BE2C (cell line): ENCODE data around the gene IL20RA.

ENCODE experiments used
- DNase-seq: peaks from one replicate; pipeline ENCODE4 v3.0.0-alpha.2; 2020
- H3K27me3 ChIP-seq: fragments of 250-450 bp; sonication (Bioruptor Pico); 2 replicates; pipeline ENCODE4 v1.5.1; 2020; ENCODE audit warnings: mild to moderate bottlenecking
- H3K36me3 ChIP-seq: fragments of 250-450 bp; sonication (Bioruptor Pico); 2 replicates; pipeline ENCODE4 v1.5.1; 2020; ENCODE audit warnings: mild to moderate bottlenecking
- H3K4me1 ChIP-seq: fragments of 250-450 bp; sonication (Bioruptor Pico); 2 replicates; pipeline ENCODE4 v1.5.1; 2020
- H3K4me3 ChIP-seq: 2 replicates; pipeline ENCODE4 v1.5.1; 2011; ENCODE audit warnings: low read depth, low read length
- H3K9me3 ChIP-seq: fragments of 250-450 bp; sonication (Bioruptor Pico); 2 replicates; pipeline ENCODE4 v1.5.1; 2020
- TF ChIP-seq, protein P1 (sequence below): IDR thresholded peaks from 2 replicates; pipeline ENCODE4 v1.5.1; 2012; ENCODE audit warnings: mild to moderate bottlenecking, low read depth, low read length

The IL20RA gene

DNA sequence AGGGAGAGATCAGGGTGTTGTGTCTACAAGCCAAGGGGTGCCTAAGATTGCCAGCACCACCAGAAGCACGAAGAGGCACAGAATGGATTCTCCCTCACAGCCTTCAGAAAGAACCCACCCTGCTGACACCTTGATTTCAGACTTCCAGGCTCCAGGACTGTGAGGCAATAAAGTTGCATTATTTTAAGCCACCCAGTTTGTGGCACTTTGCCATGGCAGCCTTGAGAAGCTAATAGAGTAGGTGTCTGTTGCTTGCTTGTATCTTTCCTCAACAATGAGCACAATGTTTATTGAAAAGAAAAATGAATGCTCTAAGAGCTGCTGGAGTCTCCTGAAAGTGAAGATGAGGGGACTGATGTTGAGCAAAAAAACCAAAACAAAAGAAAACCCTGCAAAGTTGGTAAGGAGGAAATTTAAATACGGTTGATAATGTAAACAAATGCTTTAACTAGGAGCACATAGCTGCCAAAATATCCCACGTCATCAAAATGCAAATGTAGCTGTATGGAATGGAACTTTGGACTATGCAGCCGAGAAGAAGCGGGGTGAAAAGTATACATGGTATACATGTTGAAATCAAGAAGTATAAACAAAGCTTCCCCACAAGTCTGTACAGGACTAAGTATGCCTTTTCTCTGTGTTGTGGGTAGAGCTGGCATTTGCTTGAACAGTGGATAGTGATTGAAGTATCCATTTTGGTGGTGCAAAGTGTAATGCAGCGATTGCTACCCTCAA lies 8.0 kb downstream of the IL20RA start:
- no peaks in the 10 kb centered on the region for H3K36me3 ChIP-seq
- no peak for DNase-seq
- no peak overlapping the region for H3K4me3 ChIP-seq
- TF ChIP-seq, protein P1, sequence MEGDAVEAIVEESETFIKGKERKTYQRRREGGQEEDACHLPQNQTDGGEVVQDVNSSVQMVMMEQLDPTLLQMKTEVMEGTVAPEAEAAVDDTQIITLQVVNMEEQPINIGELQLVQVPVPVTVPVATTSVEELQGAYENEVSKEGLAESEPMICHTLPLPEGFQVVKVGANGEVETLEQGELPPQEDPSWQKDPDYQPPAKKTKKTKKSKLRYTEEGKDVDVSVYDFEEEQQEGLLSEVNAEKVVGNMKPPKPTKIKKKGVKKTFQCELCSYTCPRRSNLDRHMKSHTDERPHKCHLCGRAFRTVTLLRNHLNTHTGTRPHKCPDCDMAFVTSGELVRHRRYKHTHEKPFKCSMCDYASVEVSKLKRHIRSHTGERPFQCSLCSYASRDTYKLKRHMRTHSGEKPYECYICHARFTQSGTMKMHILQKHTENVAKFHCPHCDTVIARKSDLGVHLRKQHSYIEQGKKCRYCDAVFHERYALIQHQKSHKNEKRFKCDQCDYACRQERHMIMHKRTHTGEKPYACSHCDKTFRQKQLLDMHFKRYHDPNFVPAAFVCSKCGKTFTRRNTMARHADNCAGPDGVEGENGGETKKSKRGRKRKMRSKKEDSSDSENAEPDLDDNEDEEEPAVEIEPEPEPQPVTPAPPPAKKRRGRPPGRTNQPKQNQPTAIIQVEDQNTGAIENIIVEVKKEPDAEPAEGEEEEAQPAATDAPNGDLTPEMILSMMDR, result no peak
- no peaks in the 10 kb centered on the region for H3K27me3 ChIP-seq
- H3K4me1 ChIP-seq, result no peaks in the 10 kb centered on the region; the same call in 1 of the 2 replicates
- H3K9me3 ChIP-seq, result no peaks in the 10 kb centered on the region; the same call in 1 of the 2 replicates

- no peak for DNase-seq
- TF ChIP-seq, protein P1, result no peak
- Histone ChIP-seq H3K9me3 (no peaks in the 10 kb centered on the region; the same call in 1 of the 2 replicates), H3K27me3 (no peaks in the 10 kb centered on the region), H3K36me3 (no peaks in the 10 kb centered on the region), H3K4me3 (no peak overlapping the region), H3K4me1 (no peaks in the 10 kb centered on the region; the same call in 1 of the 2 replicates)
Observed at GRCh38 chr6:137033828-137034227, 10.9 kb downstream of the IL20RA start.

DNA sequence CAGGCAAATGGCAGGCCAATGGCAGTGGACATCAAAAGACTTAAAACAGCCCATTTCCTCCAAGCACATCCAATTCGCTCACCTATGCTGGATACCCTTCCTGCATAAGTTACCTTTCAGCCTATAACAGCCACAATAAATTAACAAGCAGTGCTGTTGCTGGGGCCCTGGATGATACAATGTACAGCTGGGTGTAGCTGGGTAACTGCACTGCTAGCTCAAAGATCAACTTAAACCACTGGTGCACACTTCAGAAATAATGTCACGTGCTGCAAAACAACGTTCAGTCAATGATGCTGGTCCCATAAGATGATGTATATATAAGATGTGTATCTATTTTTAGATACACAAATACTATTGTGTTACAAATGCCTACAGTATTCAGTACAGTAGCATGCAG lies 13.6 kb downstream of the IL20RA start:
- no peaks in the 10 kb centered on the region; the same call in 1 of the 2 replicates for H3K9me3 ChIP-seq
- TF ChIP-seq, protein P1, result no peak
- no peak overlapping the region for H3K4me3 ChIP-seq
- H3K27me3 ChIP-seq, result no peaks in the 10 kb centered on the region
- H3K4me1 ChIP-seq, result no peaks in the 10 kb centered on the region; the same call in 1 of the 2 replicates
- H3K36me3 ChIP-seq, result no peaks in the 10 kb centered on the region
- DNase-seq, result no peak

DNA sequence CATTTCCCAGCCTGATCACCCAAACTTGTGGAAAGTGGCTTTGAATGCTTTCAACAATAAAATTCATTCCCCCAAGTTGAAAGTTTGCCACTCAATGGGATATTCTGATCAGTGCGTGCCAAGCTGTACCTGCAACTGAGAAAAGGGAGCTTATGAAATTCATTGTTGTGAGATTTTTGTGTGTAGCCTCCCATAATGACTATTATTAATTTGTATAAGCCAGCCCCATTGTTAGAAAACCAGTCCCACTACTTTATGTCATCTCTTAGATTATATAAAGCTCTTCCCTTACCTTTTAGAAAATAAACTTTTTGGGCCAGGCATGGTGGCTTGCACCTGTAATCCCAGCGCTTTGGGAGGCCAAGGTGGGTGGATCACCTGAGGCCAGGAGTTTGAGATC lies 15.9 kb downstream of the IL20RA start:
- no peak overlapping the region for H3K4me3 ChIP-seq
- DNase-seq, result no peak
- no peaks in the 10 kb centered on the region for H3K36me3 ChIP-seq
- no peaks in the 10 kb centered on the region; the same call in 1 of the 2 replicates for H3K4me1 ChIP-seq
- no peaks in the 10 kb centered on the region for H3K27me3 ChIP-seq
- TF ChIP-seq, protein P1, result no peak
- H3K9me3 ChIP-seq, result no peaks in the 10 kb centered on the region; the same call in 1 of the 2 replicates

GRCh38 chr6:137025786-137026730 lies 18.7 kb downstream of the IL20RA start:
- TF ChIP-seq, protein P1, result no peak
- no peaks in the 10 kb centered on the region for H3K27me3 ChIP-seq

More at GRCh38 chr6:137025786-137026730, 18.7 kb downstream of the IL20RA start:
- no peaks in the 10 kb centered on the region for H3K9me3 ChIP-seq
- no peaks in the 10 kb centered on the region for H3K4me1 ChIP-seq
- H3K36me3 ChIP-seq, result no peaks in the 10 kb centered on the region
- DNase-seq, result no peak
- H3K4me3 ChIP-seq, result no peak overlapping the region
